Body of pancreas (tissue), 4 donors: ENCODE data around the gene TRIM24. TPM values are rescaled to one million over a fixed set of nuclear protein-coding genes. Genes with fewer than 3 reads are reported as not detected.

Source experiments
- ATAC-seq: fragments of 150-250 bp; one replicate; pipeline ENCODE4 v1.9.1; 2016
- DNase-seq, 4 donors: peaks; one replicate each; pipeline ENCODE4 v3.0.0-alpha.2; 2019
- H3K27ac ChIP-seq, 4 donors: fragments of 200-600 bp; sonication (generic); 1 replicate in 3 of 4; 2 replicates in 1 of 4; pipeline versions ENCODE4 v1.5.1 to v1.6.1; 2016 to 2019; ENCODE audit warnings: mild to moderate bottlenecking in 1 of 4, mixed read lengths in 1 of 4, moderate library complexity in 1 of 4
- H3K27me3 ChIP-seq, 2 donors: fragments of 200-600 bp; sonication (generic); one replicate each; pipeline ENCODE4 v1.6.0; 2016; ENCODE audit warnings: mild to moderate bottlenecking in 1 of 2
- H3K36me3 ChIP-seq, 2 donors: fragments of 200-600 bp; sonication (generic); replicated peaks in 1 of 2; 2 replicates each; pipeline ENCODE4 v1.5.1; 2016; ENCODE audit warnings: low read depth in 2 of 2; ENCODE audit not compliant: insufficient read depth in 1 of 2
- H3K4me1 ChIP-seq: fragments of 200-600 bp; sonication (generic); one replicate; pipeline ENCODE4 v1.6.0; 2016
- H3K4me3 ChIP-seq, 2 donors: fragments of 200-600 bp; sonication (generic); 1 replicate in 1 of 2; 2 replicates in 1 of 2; pipeline ENCODE4 v1.5.1; 2016 to 2019
- H3K9me3 ChIP-seq, 3 donors: fragments of 200-600 bp; sonication (generic); 1 replicate in 2 of 3; 2 replicates in 1 of 3; pipeline ENCODE4 v1.5.1; 2016
- CTCF ChIP-seq, 7 experiments: fragments of 450-650 bp in 4 of 7; fragments of 200-600 bp in 3 of 7; sonication (generic) in 3 of 7; IDR thresholded peaks; one replicate each; pipeline ENCODE4 v1.5.1; 2016 to 2019; ENCODE audit warnings: antibody characterized with exemption in 7 of 7
- POLR2A ChIP-seq, 3 donors: fragments of 450-650 bp; IDR thresholded peaks; one replicate each; pipeline ENCODE4 v1.6.1; 2016; ENCODE audit warnings: antibody characterized with exemption in 3 of 3, mild to moderate bottlenecking in 2 of 3
- WGBS, 2 donors: methylation state at CpG; one replicate each; pipeline ENCODE4 v1.1.5; 2017; 5-methylcytosine and 5-hydroxymethylcytosine counted together
- intact Hi-C: fragments of 100-400 bp; cut with DNase I; formaldehyde crosslinking; loops from one replicate; pipeline ENCODE4 v1.15.1; 2023
- total RNA-seq, 2 donors: library from RNA; depleted of rRNA; stranded (reverse); fragments of >200 nt; gene quantifications; one replicate each; pipeline ENCODE4 v1.1.0, GENCODE V29; 2016

TRIM24 gene
- total RNA-seq, 2 donors from 2014 or later: 12.2 to 12.5 TPM

GRCh38 chr7:138613630-138614029, 153.6 kb downstream of the TRIM24 start:
- H3K27ac ChIP-seq: peak overlapping the region; percentile 19 to 75 (median 64)
- no peaks in the 10 kb centered on the region for H3K36me3 ChIP-seq
- no peak for ATAC-seq
- intact Hi-C loops: no loop called here
- H3K4me3 ChIP-seq: no peak overlapping the region
- no peaks in the 10 kb centered on the region for H3K9me3 ChIP-seq
- H3K27me3 ChIP-seq: no peaks in the 10 kb centered on the region
- H3K4me1 ChIP-seq: peaks cover 49% of the 10 kb centered on the region
- WGBS, 2 donors: 39 to 41% methylated on average over 2 of the region's 2 CpGs
- peak in 1 of 4 donors; percentile 10 for DNase-seq
- TF ChIP-seq CTCF (IDR thresholded peaks at IDR 0.05) (no peak), POLR2A (IDR thresholded peaks at IDR 0.05) (no peak)

- Histone ChIP-seq H3K4me1 (peaks cover 35% of the 10 kb centered on the region), H3K27me3 (no peaks in the 10 kb centered on the region), H3K9me3 (no peaks in the 10 kb centered on the region), H3K27ac (no peak overlapping the region), H3K36me3 (no peaks in the 10 kb centered on the region), H3K4me3 (no peak overlapping the region)
- intact Hi-C loops: no loop called here
- DNase-seq: no peak
- WGBS, 2 donors: 92 to 95% methylated on average over 6 of the region's 6 CpGs
- no peak for ATAC-seq
- TF ChIP-seq POLR2A (IDR thresholded peaks at IDR 0.05): no peak
- no peak for TF ChIP-seq CTCF (IDR thresholded peaks at IDR 0.05)
Measured at GRCh38 chr7:138616085-138616484, 156.0 kb downstream of the TRIM24 start.

- intact Hi-C loops: no loop called here
- Histone ChIP-seq H3K9me3 (no peaks in the 10 kb centered on the region), H3K27me3 (no peaks in the 10 kb centered on the region), H3K36me3 (no peaks in the 10 kb centered on the region), H3K27ac (peak overlapping the region in 3 of 4 donors; percentile 32 to 59 (median 54)), H3K4me3 (no peak overlapping the region), H3K4me1 (peaks cover 19% of the 10 kb centered on the region)
- ATAC-seq: no peak
- no peak for TF ChIP-seq POLR2A (IDR thresholded peaks at IDR 0.05)
- TF ChIP-seq CTCF (IDR thresholded peaks at IDR 0.05): no peak
- no peak for DNase-seq
- WGBS, 2 donors: 89 to 94% methylated on average over 10 of the region's 10 CpGs
Measured at GRCh38 chr7:138618506-138618905, 158.4 kb downstream of the TRIM24 start.

- no peaks in the 10 kb centered on the region for H3K9me3 ChIP-seq
- intact Hi-C loops: no loop called here
- H3K36me3 ChIP-seq: no peaks in the 10 kb centered on the region
- H3K4me1 ChIP-seq: peaks cover 15% of the 10 kb centered on the region
- no peak for TF ChIP-seq POLR2A (IDR thresholded peaks at IDR 0.05)
- TF ChIP-seq CTCF (IDR thresholded peaks at IDR 0.05): no peak
- DNase-seq: peak; percentile 28 to 59 (median 52)
- ATAC-seq: peak; percentile 75
- no peak overlapping the region for H3K4me3 ChIP-seq
- H3K27me3 ChIP-seq: no peaks in the 10 kb centered on the region
- H3K27ac ChIP-seq: peak overlapping the region in 3 of 4 donors; percentile 32 to 59 (median 54)
Measured at GRCh38 chr7:138618933-138619332, 158.9 kb downstream of the TRIM24 start.

GRCh38 chr7:138622841-138623240, 162.8 kb downstream of the TRIM24 start:
- no peaks in the 10 kb centered on the region for H3K9me3 ChIP-seq
- DNase-seq (no peak), ATAC-seq (no peak)
- no peaks in the 10 kb centered on the region for H3K27me3 ChIP-seq
- no peak overlapping the region for H3K4me3 ChIP-seq
- no peak overlapping the region for H3K27ac ChIP-seq
- TF ChIP-seq POLR2A (IDR thresholded peaks at IDR 0.05): no peak
- TF ChIP-seq CTCF (IDR thresholded peaks at IDR 0.05): no peak
- peaks cover 11% of the 10 kb centered on the region for H3K4me1 ChIP-seq
- intact Hi-C loops: no loop called here
- WGBS, 2 donors: 93 to 94% methylated on average over 1 of the region's 1 CpG
- H3K36me3 ChIP-seq: no peaks in the 10 kb centered on the region
